Activated CD4-positive, alpha-beta T cell treated with anti-CD3 and anti-CD28 coated beads, Interleukin-2, amount 50 U/mL, for 1 hour (primary cell): ENCODE data around the gene HOXC6.

ENCODE experiments used
- DNase-seq: peaks from one replicate; pipeline ENCODE4 v3.0.0-alpha.2; 2020

The HOXC6 gene

DNA sequence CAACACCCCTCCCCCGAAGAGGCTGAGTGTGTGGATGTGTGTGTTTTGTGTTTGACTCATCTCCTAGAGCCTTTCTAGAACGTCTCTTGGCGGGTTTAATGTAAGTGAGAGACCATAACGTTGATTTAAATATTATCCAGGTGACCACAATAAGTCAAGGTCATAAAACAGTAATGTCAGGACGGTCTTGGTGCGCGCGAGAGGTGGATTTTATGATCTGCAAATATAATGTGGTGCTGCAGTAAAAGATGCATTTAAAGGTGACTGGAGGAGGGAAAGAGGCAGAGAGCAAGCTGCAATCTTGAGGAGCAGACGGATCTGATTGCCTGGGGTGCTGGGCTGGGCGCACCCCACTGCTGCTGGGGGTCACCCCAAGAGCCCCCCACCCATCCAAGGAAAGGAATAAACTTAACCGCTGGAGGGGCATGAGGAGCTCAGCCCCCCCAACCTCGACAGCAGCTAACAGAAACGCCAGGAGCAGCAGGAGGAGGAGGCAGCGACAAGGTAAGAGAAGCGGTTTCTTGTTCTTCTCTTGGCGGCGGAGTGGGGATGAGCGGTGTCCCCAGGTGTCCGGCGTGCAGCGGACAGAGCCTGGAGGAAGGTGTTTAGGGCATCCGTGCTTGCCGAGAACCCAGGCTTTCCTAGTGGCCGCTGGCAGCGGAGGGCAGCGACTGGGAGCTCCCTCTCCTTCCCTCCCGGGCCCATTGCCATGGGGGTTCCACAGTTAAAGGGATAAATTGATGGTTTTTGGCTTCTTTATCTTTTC is 37.7 kb upstream of the HOXC6 start:
- no peak for DNase-seq

DNA sequence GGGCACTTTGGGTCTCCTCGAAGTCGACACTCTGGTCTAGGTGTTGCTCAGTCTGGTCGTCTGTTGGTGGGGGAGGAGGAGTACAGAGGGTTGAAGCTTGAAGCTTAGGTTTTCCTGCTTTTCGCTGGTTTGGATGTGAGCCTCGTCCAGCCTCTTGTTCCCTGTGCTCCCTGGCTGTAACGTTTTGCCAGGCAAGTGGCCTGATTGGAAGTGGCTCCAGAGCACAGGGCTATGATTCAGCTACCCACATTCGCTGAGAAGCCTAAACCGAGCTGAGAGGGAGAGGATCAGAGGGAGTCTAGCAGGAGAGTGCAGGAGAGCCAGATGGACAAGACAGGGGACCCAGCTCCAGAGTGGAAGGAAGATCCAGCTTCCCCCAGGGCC is 37.2 kb upstream of the HOXC6 start:
- no peak for DNase-seq

DNA sequence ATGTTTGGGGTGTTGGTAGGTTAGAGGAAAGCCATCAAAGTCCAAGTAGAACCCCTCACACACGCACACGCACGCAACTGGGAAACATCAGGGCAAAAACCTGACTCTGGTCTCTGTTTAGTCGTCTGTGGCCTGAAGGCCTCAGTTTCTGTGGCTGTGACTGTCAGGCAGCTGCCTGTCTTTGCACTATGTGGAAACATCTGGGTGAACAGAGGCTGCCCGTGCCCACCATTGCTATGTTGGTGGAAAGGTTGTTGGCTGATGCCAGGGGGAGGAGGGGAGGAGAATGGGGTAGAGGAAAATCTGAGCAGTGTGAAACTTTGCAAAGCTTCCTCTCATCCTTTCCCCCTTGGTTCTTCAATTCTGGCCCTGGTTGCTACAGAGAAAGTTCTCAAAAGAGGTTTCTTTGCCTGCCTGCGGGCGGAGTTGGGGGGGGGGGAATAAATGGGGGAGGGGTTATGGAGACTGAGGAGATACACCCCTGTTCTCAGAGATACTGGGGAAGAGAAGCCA is 35.8 kb upstream of the HOXC6 start:
- no peak for DNase-seq

- no peak for DNase-seq
Observed at GRCh38 chr12:53993162-53994008, 34.9 kb upstream of the HOXC6 start.

GRCh38 chr12:53994009-53994263 is 34.3 kb upstream of the HOXC6 start:
- DNase-seq = no peak

- no peak for DNase-seq
Observed at GRCh38 chr12:53994264-53995001, 33.8 kb upstream of the HOXC6 start.

- DNase-seq = no peak
Observed at GRCh38 chr12:53995002-53995377, 33.2 kb upstream of the HOXC6 start.

GRCh38 chr12:53995378-53996239 is 32.6 kb upstream of the HOXC6 start:
- no peak for DNase-seq

GRCh38 chr12:53996240-53997203 is 31.7 kb upstream of the HOXC6 start:
- no peak for DNase-seq

- DNase-seq = no peak
Observed at GRCh38 chr12:53997204-53998109, 30.8 kb upstream of the HOXC6 start.

- DNase-seq = no peak
Observed at GRCh38 chr12:53998110-53998899, 29.9 kb upstream of the HOXC6 start.

GRCh38 chr12:53998900-53999236 is 29.4 kb upstream of the HOXC6 start:
- DNase-seq = no peak

DNA sequence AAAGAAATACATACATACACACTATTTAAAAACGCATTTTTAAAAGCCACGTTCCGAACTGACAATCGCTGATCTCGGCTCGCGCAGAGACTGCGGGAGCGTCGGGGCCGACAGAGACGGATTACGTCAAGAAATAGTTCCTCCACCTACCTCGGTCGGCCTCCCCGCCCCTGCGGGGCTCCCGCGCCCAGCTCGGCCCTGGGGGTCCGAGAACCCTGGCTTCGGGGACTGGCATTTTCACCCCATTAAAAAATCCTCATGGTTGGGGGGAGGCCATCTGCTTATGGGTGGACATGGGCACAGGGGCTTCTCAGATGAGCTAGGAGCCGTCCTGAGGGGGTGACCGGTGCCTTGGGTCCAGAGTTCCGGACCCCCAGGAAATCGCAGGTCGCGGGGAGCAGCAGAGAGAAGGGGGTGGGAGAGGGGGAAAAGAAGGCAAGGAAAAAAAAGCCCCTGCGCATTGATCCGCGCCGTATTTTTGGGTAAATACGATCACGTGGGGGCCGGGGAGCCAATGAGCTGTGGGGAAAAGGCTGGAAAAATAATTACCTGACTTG is 28.6 kb upstream of the HOXC6 start:
- DNase-seq = no peak

DNA sequence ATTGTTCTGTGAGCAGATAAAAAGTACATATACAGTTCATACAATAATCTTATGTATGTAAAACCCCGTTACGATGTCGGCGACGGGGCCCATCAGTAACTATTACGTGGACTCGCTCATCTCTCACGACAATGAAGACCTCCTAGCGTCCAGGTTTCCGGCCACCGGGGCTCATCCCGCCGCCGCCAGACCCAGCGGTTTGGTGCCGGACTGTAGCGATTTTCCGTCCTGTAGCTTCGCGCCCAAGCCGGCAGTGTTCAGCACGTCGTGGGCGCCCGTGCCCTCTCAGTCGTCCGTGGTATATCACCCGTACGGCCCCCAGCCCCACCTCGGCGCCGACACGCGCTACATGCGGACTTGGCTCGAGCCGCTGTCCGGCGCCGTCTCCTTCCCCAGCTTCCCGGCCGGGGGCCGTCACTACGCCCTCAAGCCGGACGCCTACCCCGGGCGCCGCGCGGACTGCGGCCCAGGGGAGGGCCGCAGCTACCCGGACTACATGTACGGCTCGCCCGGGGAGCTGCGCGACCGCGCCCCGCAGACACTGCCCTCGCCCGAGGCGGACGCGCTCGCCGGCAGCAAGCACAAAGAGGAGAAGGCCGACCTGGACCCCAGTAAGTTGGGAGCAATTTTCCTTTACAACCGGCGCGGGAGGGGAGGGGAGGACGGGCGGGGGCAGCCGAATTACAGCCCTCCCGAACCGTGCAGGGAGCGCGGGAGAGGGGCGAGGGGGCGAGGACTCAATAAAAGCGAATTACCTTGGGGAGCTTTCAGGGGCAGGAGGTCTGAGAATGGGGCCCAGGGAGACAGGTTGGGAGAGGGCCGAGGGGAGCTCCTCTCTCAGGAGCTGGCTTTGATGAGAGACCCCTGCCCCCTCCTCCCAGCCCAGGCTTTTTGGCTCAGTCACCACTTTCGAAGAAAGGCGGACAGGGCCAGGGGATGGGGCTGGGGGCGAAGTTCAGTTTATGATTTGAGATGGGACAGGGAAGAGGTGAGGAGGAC is 27.8 kb upstream of the HOXC6 start, which contains the start of gene HOXC9:
Gene HOXC9, plus strand, starts transcription at position 46 of the 999 bp plus-strand sequence. Its CDS starts 28 bp downstream, at position 74.
- no peak for DNase-seq

GRCh38 chr12:54001283-54002187 is 26.7 kb upstream of the HOXC6 start:
- no peak for DNase-seq

DNA sequence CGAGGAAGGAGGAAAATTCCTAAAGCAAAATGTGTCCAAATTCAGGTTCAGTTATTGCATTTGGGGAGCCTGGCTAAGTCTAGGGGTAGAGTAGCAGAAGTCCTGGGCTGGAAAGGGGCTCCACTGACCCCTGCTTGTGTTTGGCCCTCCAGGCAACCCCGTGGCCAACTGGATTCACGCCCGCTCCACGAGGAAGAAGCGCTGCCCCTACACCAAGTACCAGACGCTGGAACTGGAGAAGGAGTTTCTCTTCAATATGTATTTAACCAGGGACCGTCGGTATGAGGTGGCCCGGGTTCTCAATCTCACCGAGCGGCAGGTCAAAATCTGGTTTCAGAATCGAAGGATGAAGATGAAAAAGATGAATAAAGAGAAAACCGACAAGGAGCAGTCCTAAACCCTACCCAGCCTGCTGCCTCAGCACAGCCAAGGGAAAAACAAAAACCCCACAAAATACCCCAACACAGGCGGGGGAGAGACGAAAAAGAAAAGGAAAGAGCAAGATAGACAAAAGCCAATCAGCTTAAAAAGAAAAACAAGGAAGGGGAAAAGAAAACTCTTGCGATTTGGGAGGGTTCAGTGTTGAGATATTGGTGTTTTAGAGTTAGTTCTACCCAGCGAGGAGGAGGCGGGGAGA is 25.8 kb upstream of the HOXC6 start:
- DNase-seq = no peak
